HG03565 (cell line): ENCODE data around the gene FASLG.
"Not testable (repeated sequence)": the region's sequence is repeated elsewhere in the genome, so short reads cannot be mapped to it uniquely, and the experiment has no call there.

Experiments used
- ATAC-seq: cut with Tn5 transposase; IDR thresholded peaks from one replicate; pipeline ENCODE4 v1.9.1; 2021; ENCODE audit warnings: mild to moderate bottlenecking, moderate library complexity; ENCODE audit not compliant: unreplicated experiment

Gene FASLG, protein sequence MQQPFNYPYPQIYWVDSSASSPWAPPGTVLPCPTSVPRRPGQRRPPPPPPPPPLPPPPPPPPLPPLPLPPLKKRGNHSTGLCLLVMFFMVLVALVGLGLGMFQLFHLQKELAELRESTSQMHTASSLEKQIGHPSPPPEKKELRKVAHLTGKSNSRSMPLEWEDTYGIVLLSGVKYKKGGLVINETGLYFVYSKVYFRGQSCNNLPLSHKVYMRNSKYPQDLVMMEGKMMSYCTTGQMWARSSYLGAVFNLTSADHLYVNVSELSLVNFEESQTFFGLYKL

DNA sequence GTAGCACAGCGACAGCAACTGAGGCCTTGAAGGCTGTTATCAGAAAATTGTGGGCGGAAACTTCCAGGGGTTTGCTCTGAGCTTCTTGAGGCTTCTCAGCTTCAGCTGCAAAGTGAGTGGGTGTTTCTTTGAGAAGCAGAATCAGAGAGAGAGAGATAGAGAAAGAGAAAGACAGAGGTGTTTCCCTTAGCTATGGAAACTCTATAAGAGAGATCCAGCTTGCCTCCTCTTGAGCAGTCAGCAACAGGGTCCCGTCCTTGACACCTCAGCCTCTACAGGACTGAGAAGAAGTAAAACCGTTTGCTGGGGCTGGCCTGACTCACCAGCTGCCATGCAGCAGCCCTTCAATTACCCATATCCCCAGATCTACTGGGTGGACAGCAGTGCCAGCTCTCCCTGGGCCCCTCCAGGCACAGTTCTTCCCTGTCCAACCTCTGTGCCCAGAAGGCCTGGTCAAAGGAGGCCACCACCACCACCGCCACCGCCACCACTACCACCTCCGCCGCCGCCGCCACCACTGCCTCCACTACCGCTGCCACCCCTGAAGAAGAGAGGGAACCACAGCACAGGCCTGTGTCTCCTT, at the start of gene FASLG:
FASLG (plus strand) TSS at position 233 of the 583 bp plus-strand sequence; CDS start at position 332, 99 bp downstream.
- no peak for ATAC-seq

DNA sequence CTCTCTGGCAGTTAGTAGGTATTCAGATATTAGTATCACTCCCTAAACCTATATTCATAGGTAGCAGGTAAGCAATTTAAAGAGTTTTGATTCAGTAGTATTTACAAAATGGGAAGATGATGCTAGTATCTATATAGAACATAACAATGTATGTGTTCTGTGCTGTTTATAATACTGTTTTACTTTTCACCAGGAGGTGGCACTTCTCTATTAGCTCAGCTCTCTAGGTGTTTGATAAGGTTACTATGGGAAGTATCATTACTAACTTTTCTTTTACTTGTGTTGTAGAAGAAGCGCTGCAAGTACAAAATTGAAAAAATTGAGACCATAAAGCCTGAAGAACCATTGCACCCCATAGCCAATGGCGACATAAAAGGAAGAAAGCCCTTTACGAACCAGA, 49.4 kb upstream of the FASLG start:
- ATAC-seq = no peak

DNA sequence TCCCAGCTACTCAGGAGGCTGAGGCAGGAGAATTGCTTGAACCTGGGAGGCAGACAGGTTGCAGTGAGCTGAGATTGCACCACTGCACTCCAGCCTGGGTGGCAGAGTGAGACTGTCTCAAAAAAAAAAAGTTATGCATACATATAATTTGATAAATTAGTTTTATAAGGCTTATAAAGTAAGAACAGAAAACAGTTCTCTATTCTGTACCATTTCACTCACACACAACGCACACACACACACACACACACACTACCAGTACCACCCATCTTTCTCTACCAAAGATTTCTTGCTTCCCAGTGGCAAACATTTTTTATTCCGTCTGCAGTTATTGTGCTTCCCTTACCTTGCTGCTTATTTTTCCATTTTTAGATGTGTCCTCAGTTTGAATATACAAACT, 46.4 kb upstream of the FASLG start:
- no peak for ATAC-seq

DNA sequence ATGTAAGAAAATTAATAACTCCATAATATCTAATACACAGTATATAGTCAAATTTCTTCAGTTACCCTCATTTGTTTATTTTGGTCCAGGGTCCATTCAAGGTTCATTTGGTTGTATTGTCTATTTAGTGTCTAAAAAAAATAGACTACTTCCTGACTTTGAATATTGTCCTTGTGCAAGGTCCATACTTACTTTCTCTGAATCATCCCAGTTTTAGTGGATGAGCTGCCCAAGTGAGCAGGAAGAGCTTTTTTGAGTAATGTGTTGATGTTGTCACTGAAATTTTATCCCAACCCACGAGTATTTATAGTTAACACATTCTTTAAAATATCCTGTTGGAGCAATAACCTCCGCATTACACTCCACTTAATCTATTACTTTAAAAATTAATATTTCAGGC, 45.6 kb upstream of the FASLG start:
- no peak for ATAC-seq

DNA sequence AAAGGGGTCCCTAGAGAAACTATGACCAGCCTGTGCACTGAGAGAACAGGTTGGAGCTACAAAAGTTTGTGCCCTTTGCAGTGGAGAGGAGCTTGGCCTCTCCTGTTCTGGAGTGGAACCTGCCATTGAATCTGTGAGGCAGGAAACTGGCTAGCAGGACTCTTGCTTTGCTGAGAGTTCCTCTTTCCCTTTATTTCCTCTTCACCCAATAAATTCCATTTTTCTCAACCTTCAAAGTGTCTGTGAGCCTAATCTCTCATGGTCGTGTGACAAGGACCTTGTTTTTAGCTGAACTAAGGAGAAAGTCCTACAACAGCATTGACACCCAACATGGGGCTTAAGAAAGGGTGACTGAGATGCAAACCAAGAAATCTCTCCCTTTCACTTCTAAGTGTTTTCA, 42.7 kb upstream of the FASLG start:
- no peak for ATAC-seq

DNA sequence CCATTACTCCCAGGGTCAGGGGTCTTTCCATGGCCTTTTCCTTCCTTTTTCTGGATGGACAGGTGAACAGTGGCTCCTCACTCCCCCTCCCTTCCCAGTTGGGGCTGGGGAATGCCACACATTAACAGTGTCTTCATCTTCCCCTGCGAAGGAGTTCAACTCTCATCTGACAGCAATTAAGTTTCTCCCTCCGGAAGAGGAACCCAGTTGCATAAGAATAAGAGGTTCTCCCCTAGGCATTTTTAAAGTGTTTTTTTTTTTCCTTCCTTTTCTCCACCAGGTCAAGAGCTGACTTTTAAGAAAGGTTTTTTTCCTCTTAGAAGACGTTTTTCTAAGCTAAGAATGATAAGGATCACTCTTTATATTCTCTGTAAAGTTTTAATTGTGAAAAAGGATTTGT, 42.3 kb upstream of the FASLG start:
- ATAC-seq = no peak

DNA sequence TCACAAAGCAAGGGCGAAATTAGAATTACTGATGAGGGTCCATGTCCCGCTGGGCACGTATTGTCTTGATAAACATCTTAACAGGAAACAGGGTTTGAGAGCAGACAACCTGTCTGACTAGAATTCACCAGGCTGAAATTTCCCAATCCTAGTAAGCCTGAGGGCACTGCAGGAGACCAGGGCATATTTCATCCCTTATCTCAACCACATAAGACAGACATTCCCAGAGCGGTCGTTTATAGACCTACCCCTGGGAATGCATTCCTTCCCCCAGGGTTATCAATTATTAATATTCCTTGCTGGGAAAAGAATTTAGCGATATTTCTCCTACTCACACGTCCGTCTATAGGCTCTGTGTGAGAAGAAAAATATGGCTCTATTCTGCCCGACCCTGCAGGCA, 38.3 kb upstream of the FASLG start:
- not testable (repeated sequence) for ATAC-seq

DNA sequence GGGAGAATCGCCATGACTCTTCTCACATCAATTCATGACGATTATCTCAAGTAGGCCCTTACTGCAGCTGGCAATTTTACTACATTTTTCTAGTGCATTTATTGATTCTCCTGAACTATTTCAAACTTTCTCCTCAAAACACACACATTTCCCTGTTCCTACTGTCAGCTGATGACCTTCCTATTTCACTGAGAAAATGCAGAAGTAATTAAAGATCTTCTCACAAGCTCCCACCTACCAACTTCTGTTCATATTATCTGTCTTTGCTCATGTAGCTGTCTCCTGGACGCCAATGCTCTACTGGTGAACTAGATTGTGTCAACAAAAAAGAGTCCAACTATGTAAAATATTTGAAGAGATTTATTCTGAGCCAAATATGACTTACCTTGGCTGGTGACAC, 36.4 kb upstream of the FASLG start:
- no peak for ATAC-seq

DNA sequence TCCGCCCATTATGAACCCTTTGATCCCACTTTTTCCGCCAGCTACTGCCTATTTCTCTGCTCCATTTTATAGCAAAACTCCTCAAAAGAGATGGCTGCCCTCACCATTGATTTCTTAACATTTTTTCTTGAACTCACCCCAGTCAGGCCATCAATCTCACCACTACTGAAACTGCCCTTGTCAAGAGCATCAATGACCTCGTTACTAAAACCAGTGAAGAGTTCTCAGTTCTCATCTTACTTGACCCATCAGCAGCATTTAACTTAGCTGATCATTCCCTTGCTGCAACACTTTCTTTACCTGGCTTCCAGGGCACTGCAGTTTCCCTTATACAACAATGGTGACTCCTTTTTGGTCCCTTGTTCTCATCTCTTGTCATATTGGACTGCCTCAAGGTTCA, 35.2 kb upstream of the FASLG start:
- ATAC-seq = no peak

DNA sequence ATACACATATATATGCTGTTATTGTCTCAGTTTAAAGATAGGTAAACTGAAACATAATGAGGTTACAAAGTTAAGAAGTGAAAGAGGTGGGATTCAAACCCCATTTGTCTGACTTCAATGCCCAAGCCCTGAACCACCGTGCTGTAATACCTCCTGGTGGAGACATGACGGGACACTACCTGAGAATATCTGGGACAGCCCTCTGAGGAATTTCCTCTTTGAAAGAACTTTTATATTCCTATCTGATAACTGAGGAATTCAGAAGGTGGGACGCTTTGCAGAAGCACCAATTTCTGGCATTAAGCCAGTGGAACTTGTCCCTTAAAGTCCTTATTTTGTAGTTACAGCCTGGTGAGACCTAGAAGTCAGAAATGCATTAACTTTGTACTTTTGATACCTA, 32.1 kb upstream of the FASLG start:
- ATAC-seq = no peak

DNA sequence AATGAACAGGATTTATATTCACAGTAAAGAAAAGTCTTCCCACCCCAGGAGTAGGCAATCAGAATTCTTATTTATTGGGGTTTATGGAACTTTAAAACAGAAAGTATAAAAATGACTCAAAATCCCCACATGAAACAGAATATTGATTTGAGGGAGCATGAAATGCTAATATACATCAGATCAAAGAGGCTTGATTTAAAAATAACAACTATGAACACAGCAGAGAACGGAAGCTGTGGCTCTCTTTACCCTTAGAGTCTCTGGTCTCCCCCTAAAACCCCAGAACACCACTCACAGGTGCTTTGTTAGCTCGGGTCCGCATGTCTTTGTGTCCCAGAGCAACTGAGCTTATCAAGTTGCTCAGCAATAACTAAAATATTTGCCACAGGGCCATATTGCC, 31.2 kb upstream of the FASLG start:
- no peak for ATAC-seq

DNA sequence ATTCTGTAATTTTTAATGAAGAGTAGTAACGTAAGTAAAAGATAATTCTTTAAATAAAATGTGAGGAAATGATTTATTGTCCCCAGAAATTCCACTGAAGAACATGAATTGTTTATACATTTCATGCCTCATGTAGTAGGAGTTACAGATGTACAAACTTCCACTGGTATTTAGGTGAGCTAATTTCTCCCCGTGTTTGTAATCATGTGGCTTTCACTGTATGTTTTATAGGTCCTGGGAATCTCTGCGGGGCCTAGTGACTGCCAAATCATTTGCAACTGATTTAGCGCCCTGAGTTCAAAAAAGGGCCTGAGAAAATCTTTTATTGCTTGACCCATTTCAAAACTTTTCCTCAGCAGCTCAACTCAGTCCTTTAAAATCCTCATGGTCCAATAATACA, 30.5 kb upstream of the FASLG start:
- ATAC-seq = no peak

DNA sequence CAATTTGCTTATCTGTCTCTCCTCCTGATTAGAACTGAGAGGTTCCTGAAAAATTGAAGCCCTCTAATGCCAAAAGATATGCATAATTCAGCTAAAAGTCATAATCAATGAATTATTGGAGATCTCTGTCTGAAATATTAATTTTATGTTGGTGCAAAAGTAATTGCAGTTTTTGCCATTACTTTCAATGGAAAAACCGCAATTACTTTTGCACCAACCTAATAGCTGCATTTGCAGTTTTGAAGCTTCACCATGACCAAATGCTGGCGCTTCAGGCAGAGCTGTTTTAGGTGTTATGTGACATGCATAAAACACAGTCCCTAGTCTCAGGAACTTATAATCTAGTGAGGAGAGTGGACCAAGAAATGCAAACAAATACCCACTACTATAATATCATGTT, 29.7 kb upstream of the FASLG start:
- ATAC-seq = no peak

DNA sequence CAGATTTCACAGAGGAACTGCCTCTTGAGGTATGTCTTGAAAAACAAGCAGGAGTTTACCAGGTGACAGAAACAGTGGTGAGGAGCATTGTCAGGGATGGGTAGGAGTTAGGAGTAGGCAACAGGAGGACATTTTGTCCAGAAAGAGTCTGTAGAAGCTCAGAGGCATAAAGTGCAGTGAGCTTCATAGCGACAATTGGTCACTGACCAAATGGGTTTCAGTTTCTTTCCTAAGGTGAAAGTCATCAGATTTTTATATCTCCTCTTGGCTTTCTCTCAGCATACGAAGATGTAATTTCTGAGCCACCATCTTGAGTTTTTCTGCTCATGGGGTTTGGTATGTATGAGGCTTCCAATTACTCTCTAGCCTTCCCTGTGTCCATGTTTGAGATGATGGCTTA, 29.3 kb upstream of the FASLG start:
- ATAC-seq = no peak

DNA sequence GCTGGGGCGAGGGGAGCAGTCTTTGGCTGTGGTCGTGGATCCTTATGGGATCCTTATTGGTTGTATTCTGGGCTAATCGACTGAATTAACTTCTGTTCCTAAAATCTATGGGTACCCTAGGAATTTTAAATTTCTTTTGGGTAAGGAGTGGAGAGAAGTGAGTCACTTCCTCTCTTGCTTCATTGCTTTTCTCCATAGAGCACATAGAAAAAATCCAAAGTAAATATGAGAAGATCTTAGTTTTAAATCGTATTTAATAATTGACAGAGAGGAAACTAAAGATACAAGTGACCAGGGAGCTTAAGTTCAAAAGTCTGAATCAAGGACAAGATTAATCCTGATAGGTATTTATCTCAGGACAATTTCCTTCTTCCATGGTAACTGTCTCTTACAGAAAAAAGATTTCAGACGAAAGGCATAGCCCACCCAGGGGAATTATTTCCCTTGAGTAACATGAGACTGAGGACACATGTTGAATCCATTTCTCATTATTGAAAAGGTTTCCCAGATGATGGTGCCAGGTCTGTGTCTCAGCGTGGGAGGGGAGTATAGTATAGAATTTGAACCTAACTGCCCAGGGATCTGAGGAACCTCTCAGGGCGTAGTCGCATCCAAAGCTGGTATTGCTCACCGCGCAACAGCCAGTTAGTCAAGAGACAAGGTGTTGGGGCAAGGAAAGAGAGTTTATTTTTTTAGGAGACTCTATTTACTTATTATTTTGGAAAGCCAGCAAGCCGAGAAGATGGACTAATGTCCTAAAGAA, 28.7 kb upstream of the FASLG start:
- ATAC-seq = no peak

DNA sequence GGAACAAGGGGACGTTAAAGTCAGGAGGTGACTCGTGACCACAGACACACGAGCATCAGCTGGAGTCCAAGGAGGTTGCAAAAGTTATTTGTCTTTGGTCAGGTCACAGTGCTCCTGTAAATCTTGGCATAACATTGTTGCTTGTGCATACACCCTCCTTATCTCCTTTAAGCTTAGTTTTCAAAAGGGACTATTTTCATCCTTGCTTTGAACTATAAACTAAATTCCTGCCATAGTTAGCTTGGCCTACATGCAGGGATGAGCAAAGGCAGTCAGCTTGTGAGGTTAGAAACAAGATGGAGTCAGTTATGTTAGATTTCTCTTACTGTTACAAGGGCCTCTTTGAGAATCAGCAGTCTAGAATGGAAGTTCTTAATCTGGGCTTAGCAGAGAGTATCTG, 28.0 kb upstream of the FASLG start:
- no peak for ATAC-seq

DNA sequence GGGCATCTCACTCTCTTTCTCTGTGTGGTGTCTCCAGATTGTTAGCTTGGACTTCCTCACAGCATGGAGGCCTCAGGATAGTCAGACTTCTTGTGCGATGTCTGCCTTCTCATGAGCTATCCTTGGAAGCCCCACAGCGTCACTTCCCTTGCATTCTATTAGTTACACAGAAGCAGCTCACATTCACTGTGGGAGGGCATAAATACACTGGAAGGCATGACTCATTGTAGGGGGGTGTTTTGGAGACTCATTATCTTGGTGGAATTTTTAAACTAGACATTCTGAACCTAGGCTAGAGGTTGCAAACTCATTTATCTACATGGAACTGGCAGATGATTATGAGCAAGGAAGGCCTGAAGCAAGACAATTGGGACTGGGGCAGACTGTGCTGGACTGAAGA, 21.4 kb upstream of the FASLG start:
- ATAC-seq = no peak

DNA sequence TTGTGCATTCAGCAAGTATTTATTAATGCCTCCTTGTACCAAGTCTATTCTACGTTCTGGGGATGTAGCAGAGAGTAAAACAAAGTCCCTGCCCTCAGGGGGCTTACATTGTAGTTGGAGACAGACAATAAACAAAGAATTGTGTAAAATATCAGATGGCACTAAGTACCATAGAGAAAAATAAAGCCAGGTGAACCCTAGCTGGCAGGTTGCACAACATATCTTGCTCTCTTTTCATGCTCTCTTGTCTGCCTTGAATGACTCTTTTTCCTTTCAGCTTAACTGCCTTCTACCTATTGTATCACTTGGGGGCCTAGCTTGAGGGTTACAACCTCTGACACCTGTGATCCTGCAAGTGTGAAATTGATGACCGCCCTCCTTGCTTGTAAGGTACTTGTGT, 20.7 kb upstream of the FASLG start:
- no peak for ATAC-seq

DNA sequence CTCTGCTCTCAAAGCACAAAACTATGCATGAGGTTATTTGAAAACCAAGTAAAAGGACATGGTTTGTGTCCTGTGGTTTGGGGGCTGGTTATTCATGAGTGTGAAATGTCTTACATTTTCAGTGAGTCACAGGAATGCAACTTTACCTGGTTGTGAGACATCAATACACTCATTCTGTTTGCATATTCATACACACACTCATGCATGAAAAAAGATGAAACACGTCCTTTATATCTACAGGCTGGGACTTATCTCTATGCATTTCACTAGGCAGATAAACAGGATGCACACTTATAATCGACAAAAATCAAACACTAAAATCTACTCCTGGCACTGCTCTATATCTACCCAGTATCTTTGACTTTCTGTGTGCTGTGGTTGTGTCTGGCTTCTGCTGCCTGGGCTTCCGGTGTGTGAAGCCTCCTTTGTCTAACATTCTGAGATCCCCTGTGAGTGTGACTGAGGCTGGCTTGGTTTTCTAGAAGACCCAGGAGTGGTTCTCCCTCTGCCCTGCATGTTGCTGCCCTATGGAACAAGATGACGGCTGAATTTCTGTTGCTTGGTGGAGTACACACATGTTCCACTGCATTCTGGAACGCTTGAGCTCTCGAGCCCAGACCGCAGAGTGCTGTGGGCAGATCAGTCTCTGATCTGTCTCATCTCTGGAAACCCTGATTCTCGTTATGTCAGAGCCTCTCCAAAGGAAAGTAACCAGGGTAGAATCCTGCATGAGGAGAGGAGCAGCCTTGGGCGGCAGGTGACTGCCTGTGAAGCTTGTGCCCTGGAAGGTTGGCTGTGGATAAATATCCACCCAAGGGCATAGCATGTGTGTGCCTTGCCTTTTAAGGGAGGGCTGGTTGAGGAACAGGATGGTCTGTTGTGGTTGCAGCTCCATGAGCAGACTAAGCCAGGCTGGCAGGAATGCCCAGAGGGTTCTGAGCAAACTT, 19.7 kb upstream of the FASLG start:
- peak; percentile 68 for ATAC-seq

DNA sequence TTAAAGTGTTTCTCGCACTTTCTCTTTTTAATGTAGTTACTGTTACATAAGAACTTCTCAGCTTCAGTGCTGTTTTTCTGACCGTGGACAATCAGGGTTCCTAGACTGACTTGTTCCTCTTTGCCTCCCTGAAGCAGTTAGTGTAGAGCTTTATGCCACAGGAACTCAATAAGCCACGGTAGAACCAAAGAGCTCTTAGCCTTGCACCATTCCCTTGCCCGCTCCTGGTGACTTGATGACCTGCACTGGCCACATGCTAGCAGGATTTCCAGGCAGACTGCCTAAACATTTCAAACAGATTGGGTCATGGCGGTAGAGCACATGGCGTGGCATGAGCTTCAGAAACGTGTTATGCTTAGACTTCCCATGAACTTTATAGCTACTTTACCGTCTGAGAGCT, 18.8 kb upstream of the FASLG start:
- no peak for ATAC-seq

DNA sequence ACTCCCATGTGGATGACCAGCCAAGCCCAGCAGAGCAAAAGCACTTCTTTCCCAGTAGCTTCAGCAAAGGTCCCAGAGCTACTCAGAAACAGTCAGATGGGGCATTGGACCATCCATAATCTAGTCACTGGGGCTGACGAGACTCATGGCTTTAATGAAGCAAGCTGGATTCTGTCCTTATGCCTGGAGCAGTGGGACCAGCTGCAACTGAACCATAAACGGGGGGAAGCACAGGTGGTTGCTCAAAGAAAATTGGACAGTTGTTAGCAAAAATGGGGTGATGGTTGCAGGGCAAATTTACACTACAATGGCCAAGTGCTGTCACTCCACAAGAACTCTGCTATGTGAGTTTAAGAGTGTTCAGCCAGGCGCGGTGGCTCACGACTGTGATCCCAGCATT, 17.4 kb upstream of the FASLG start:
- no peak for ATAC-seq
